HG03442 (cell line): ENCODE results near the gene GRM1.

Experiments
- ATAC-seq: cut with Tn5 transposase; IDR thresholded peaks from one replicate; pipeline ENCODE4 v1.9.1; 2021; ENCODE audit warnings: mild to moderate bottlenecking, moderate library complexity; ENCODE audit not compliant: unreplicated experiment

Gene GRM1

GRCh38 chr6:146095481-146095880, 66.6 kb downstream of the GRM1 start:
- ATAC-seq = no peak

GRCh38 chr6:146097586-146097985, 68.7 kb downstream of the GRM1 start:
- no peak for ATAC-seq

- ATAC-seq = no peak
These were observed 71.9 kb downstream of the GRM1 start for GRCh38 chr6:146100776-146101175.

GRCh38 chr6:146103416-146104072, 74.7 kb downstream of the GRM1 start:
- no peak for ATAC-seq

GRCh38 chr6:146106532-146106931, 77.7 kb downstream of the GRM1 start:
- no peak for ATAC-seq

GRCh38 chr6:146110990-146111389, 82.1 kb downstream of the GRM1 start:
- no peak for ATAC-seq

- ATAC-seq = no peak
These were observed 83.1 kb downstream of the GRM1 start for GRCh38 chr6:146111881-146112450.

- ATAC-seq = no peak
These were observed 84.3 kb downstream of the GRM1 start for GRCh38 chr6:146113084-146113623.

- no peak for ATAC-seq
These were observed 94.8 kb downstream of the GRM1 start for GRCh38 chr6:146123616-146124015.

GRCh38 chr6:146127447-146128215, 98.8 kb downstream of the GRM1 start:
- no peak for ATAC-seq

GRCh38 chr6:146133866-146134265, 105.0 kb downstream of the GRM1 start:
- no peak for ATAC-seq

- ATAC-seq = no peak
These were observed 106.3 kb downstream of the GRM1 start for GRCh38 chr6:146135167-146135566.

GRCh38 chr6:146146836-146147235, 118.0 kb downstream of the GRM1 start:
- ATAC-seq = no peak

GRCh38 chr6:146149770-146150169, 120.9 kb downstream of the GRM1 start:
- no peak for ATAC-seq

- ATAC-seq = peak; percentile 99
These were observed 124.3 kb downstream of the GRM1 start for GRCh38 chr6:146153040-146153758.

GRCh38 chr6:146154197-146154596, 125.3 kb downstream of the GRM1 start:
- ATAC-seq = peak; percentile 21

GRCh38 chr6:146161664-146162063, 132.8 kb downstream of the GRM1 start:
- no peak for ATAC-seq

GRCh38 chr6:146169872-146170271, 141.0 kb downstream of the GRM1 start:
- ATAC-seq = no peak

- ATAC-seq = no peak
These were observed 148.9 kb downstream of the GRM1 start for GRCh38 chr6:146177785-146178184.

GRCh38 chr6:146183831-146184230, 155.0 kb downstream of the GRM1 start:
- no peak for ATAC-seq

- no peak for ATAC-seq
These were observed 155.8 kb downstream of the GRM1 start for GRCh38 chr6:146184701-146185100.
